Heart right ventricle (tissue), 16 donors: ENCODE results near the gene GIN1. TPM values are rescaled to one million over a fixed set of nuclear protein-coding genes. Genes with fewer than 3 reads are reported as not detected.

ENCODE experiments used
- ATAC-seq, 8 donors: fragments of 200-7000 bp; cut with Tn5 transposase; one replicate each; pipeline ENCODE4 v1.9.1; 2020; ENCODE audit warnings: mild to moderate bottlenecking in 8 of 8, moderate library complexity in 8 of 8, moderate number of reproducible peaks in 1 of 8
- DNase-seq, 2 donors: peaks; one replicate each; pipeline ENCODE4 v3.0.0-alpha.2; 2020
- H3K27ac ChIP-seq, 10 donors: fragments of 200-600 bp; sonication (generic) in 2 of 10; one replicate each; pipeline versions ENCODE4 v1.5.0 to v1.8.0; 2020 to 2022; ENCODE audit warnings: mild to moderate bottlenecking in 3 of 10
- H3K27me3 ChIP-seq, 7 donors: fragments of 200-600 bp; one replicate each; pipeline ENCODE4 v1.8.0; 2021 to 2022; ENCODE audit warnings: mild to moderate bottlenecking in 2 of 7
- H3K36me3 ChIP-seq, 9 donors: fragments of 200-600 bp; sonication (generic) in 1 of 9; one replicate each; pipeline versions ENCODE4 v1.5.0 to v1.8.0; 2020 to 2022; ENCODE audit warnings: mild to moderate bottlenecking in 2 of 9
- H3K4me1 ChIP-seq, 9 donors: fragments of 200-600 bp; sonication (generic) in 1 of 9; one replicate each; pipeline versions ENCODE4 v1.5.0 to v1.8.0; 2020 to 2022; ENCODE audit warnings: mild to moderate bottlenecking in 4 of 9
- H3K4me3 ChIP-seq, 10 donors: fragments of 200-600 bp; sonication (generic) in 2 of 10; one replicate each; pipeline versions ENCODE4 v1.5.0 to v1.8.0; 2020 to 2022; ENCODE audit warnings: mild to moderate bottlenecking in 7 of 10, moderate library complexity in 2 of 10
- H3K9me3 ChIP-seq, 11 donors: fragments of 200-600 bp in 10 of 11; sonication (generic) in 2 of 11; one replicate each; pipeline versions ENCODE4 v1.5.0 to v1.8.0; 2013 to 2022; ENCODE audit warnings: mild to moderate bottlenecking in 2 of 11, control low read depth in 1 of 11, moderate library complexity in 1 of 11
- CTCF ChIP-seq, 9 donors: fragments of 200-600 bp; sonication (generic) in 2 of 9; IDR thresholded peaks; one replicate each; pipeline versions ENCODE4 v1.5.0 to v1.8.0; 2021 to 2022; ENCODE audit warnings: antibody characterized with exemption in 9 of 9, mild to moderate bottlenecking in 5 of 9, moderate library complexity in 1 of 9
- WGBS, 2 donors: extraction: QIAGEN DNeasy Blood & Tissue Kit; methylation state at CpG; one replicate each; pipeline ENCODE4 v1.1.7; 2013; ENCODE audit warnings: inconsistent platforms in 1 of 2; 5-methylcytosine and 5-hydroxymethylcytosine counted together
- intact Hi-C, 10 donors: fragments of 100-400 bp; cut with DNase I; formaldehyde crosslinking; loops; one replicate each; pipeline versions ENCODE4 v1.11.1 to v1.14.2; 2022
- polyA plus RNA-seq, 2 donors: library from polyadenylated mRNA; stranded (reverse); fragments of 200-250 nt; gene quantifications; one replicate each; pipeline ENCODE4 v1.2.3, GENCODE V29; 2013
- total RNA-seq, 10 donors: library from RNA; stranded (reverse); fragmentation: NEBNext Ultra II Directional in 3 of 10; extraction: Animal tissue kit (Norgen Biotek cat#: 25700) in 3 of 10; gene quantifications; one replicate each; pipeline versions ENCODE4 v1.2.1 to v1.2.4, GENCODE V29; 2021 to 2023
- donor health status: Arrhythmogenic right ventricular cardiomyopathy.
- donor health status: ischemic (EF 13 %, LVEDD 7.1; RV severe dilation, severe dysfunction).
- donor health status: healthy with polysubstance abuse.
- donor health status: DM: no; HTN: yes; CAD: no.
- donor health status: DM: no; HTN: no; CAD: no.
- donor health status: ischemic (EF 25% LVEDD 6.9; RV normal size, moderate dysfunction).
- donor health status: ischemic (EF 25% LVEDD 5.7; RV mildly dilated, moderate dysfunction).
- donor health status: healthy.
- donor health status: DM: yes; HTN: yes; CAD: no.
- donor health status: Ischemic cardiomyopathy.
- donor health status: ischemic (EF 35%, LVEDD 5.7; RV mildly dilated, moderate dysfunction).
- donor health status: nonischemic (EF 11% LVEDD 7.7; RV severe dilation, severe dysfunction).
- donor health status: DM: yes; HTN: yes; CAD: no.
- donor health status: PGD.
- donor health status: ischemic (EF 29% LVEDD 5.4; RV normal size, mild dysfunction).
- donor health status: nonischemic (EF 23%, LVEDD 6.1; RV moderate dilation, normal function).

Gene GIN1
- total and polyA plus RNA-seq, 12 donors, result 5.6 to 19.7 (median 13.4) TPM

GRCh38 chr5:103041071-103041676 lies 78.8 kb downstream of the GIN1 start:
- ATAC-seq, result no peak
- intact Hi-C loops, result loop anchor here in 9 of 10 donors (2.0 to 10.0 kb wide), 9 partner anchors 358 to 504 kb away; no protein-coding TSS in a partner anchor
- Histone ChIP-seq H3K4me1 (no peaks in the 10 kb centered on the region), H3K4me3 (no peak overlapping the region), H3K9me3 (no peaks in the 10 kb centered on the region), H3K27me3 (no peaks in the 10 kb centered on the region), H3K27ac (no peak overlapping the region), H3K36me3 (no peaks in the 10 kb centered on the region)
- DNase-seq, result no peak
- peak; percentile 44 to 82 (median 63) for TF ChIP-seq CTCF (IDR thresholded peaks at IDR 0.05)
- 38 to 41% methylated on average over 4 of the region's 4 CpGs for WGBS, 2 donors

GRCh38 chr5:103037673-103038455 lies 82.1 kb downstream of the GIN1 start:
- no peak for DNase-seq
- peaks cover 0 to 14% (median under 1%) of the 10 kb centered on the region in 9 donors for H3K36me3 ChIP-seq
- no peaks in the 10 kb centered on the region for H3K4me1 ChIP-seq
- H3K9me3 ChIP-seq, result peaks cover 0 to 12% (median 3%) of the 10 kb centered on the region in 11 donors
- 77 to 85% methylated on average over 4 of the region's 4 CpGs for WGBS, 2 donors
- ATAC-seq, result no peak
- TF ChIP-seq CTCF (IDR thresholded peaks at IDR 0.05), result no peak
- no peak overlapping the region for H3K4me3 ChIP-seq
- H3K27ac ChIP-seq, result no peak overlapping the region
- intact Hi-C loops, result loop anchor here in 4 of 10 donors (10.0 kb wide), 4 partner anchors 107 to 363 kb away; no protein-coding TSS in a partner anchor
- no peaks in the 10 kb centered on the region for H3K27me3 ChIP-seq

GRCh38 chr5:103036601-103037000 lies 83.3 kb downstream of the GIN1 start:
- Histone ChIP-seq H3K9me3 (peaks cover 0 to 12% (median 3%) of the 10 kb centered on the region in 11 donors), H3K27ac (no peak overlapping the region), H3K36me3 (peaks cover 0 to 26% (median 5%) of the 10 kb centered on the region in 9 donors), H3K27me3 (no peaks in the 10 kb centered on the region), H3K4me1 (no peaks in the 10 kb centered on the region), H3K4me3 (no peak overlapping the region)
- no peak for TF ChIP-seq CTCF (IDR thresholded peaks at IDR 0.05)
- 94 to 97% methylated on average over 2 of the region's 2 CpGs for WGBS, 2 donors
- no peak for ATAC-seq
- intact Hi-C loops, result loop anchor here in 4 of 10 donors (10.0 kb wide), 4 partner anchors 108 to 362 kb away; no protein-coding TSS in a partner anchor
- no peak for DNase-seq

Other genes with a start within 250 kb of the GIN1 start
- gene PPIP5K2, start 163 bp upstream of the GIN1 start, total RNA-seq, result 10 to 100 TPM; 30.8 to 72.9 (median 35.6) TPM
- 10 to 100 TPM; 17.1 to 44.0 TPM for gene PPIP5K2, start 163 bp upstream of the GIN1 start, polyA plus RNA-seq
- 1 to 10 TPM; 2.3 to 5.1 (median 3.8) TPM for gene MACIR, start 138.6 kb upstream of the GIN1 start, total RNA-seq
- 1 to 10 TPM; 1.8 to 4.8 TPM for gene MACIR, start 138.6 kb upstream of the GIN1 start, polyA plus RNA-seq